D721Med (cell line): ENCODE results near the gene PPA2.
A peak's percentile ranks its signal among the peaks of the same experiment; 100 is the strongest.

Experiments used
- DNase-seq: peaks from one replicate; pipeline ENCODE4 v3.0.0; 2011; ENCODE audit warnings: low spot score; ENCODE audit not compliant: insufficient read length
- FAIRE-seq: peaks from 2 replicates; lab custom pipeline; 2011; peaks lifted over from hg19 to GRCh38; lab: Jason Lieb, UNC
- TF ChIP-seq, protein P1 (sequence below): IDR thresholded peaks from 2 replicates; pipeline ENCODE4 v1.5.1; 2012; ENCODE audit warnings: mild to moderate bottlenecking, control low read depth; ENCODE audit not compliant: insufficient read depth; ENCODE audit errors: missing control alignments

The PPA2 gene

DNA sequence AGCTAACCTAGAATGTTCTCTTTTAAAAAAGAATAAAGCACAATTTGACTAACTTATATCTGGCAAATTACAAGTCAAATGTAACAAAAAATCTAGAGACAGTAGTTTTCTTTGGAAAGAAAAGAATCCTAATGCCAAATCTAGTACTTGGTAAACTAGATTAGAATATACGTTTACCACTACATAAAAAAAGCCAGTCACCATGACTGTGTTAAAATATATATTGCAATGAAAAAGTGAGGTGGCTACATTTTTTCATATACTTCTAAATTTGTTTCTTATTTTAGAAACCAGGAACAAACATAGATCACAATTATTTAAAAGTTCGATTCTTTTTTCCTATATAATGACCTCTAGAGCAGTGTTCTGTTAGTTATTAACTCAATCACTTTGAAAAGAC is 29.6 kb upstream of the PPA2 start:
- DNase-seq (no peak), FAIRE-seq (no peak)
- TF ChIP-seq, protein P1, sequence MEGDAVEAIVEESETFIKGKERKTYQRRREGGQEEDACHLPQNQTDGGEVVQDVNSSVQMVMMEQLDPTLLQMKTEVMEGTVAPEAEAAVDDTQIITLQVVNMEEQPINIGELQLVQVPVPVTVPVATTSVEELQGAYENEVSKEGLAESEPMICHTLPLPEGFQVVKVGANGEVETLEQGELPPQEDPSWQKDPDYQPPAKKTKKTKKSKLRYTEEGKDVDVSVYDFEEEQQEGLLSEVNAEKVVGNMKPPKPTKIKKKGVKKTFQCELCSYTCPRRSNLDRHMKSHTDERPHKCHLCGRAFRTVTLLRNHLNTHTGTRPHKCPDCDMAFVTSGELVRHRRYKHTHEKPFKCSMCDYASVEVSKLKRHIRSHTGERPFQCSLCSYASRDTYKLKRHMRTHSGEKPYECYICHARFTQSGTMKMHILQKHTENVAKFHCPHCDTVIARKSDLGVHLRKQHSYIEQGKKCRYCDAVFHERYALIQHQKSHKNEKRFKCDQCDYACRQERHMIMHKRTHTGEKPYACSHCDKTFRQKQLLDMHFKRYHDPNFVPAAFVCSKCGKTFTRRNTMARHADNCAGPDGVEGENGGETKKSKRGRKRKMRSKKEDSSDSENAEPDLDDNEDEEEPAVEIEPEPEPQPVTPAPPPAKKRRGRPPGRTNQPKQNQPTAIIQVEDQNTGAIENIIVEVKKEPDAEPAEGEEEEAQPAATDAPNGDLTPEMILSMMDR: no peak

DNA sequence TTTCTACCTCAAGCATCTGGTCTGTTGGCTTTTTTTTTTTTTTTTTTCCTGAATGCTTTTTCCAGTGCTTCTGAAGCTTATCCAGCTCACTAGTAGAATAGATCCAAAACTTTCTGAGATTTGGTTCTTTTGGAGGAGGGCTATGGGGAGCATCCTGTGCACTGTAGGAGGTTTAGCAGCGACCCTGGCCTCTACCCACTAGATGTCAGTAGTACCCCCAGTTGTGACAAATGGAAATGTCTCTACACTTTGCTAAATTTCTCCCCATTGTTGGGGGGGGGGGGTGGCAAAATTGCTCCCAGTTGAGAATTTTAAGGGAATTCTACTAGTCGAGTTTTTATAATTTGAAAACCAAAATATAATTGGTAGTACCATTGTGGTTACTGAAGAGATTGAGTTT is 23.0 kb upstream of the PPA2 start:
- TF ChIP-seq, protein P1: peak; percentile 29
- no peak for FAIRE-seq
- DNase-seq: no peak

DNA sequence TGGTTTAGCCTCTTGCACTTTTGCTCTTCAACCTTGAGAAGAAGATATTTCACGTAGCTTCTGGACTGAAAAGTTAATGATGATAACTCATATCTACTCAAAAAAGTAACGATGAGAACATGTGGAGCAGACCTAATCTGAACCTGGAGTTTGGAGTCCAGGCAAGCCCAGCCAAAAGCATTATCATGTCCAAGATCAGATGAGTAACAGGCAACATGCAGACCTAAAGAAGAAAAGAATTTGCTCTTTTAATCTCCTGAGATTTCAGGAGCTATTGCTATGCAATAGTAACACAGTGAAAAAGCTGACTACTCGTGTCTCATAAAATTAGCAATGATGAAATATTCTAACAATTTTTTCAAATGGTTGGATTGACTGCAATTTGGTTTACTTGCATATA is 21.8 kb upstream of the PPA2 start:
- TF ChIP-seq, protein P1: no peak
- FAIRE-seq (no peak), DNase-seq (no peak)

DNA sequence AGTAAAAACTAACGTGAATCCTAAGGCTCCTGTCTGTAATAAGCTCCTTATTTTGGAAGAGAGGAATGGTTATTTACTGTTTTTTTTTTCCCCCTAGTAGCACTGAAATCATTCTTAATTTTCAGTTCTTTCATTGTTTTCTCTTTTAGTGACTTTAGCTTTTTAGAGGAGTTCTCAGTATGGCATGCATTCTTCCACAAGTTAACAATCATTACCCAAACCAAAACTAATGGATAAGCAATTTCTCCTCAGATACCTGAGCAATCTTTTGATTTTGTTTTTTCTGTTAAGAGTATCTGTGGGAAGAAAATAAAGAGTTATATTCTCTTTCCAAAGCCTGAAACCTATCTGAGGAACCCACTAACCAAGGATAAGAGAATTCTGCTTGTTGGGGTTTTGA is 16.7 kb upstream of the PPA2 start:
- no peak for DNase-seq
- no peak for FAIRE-seq
- TF ChIP-seq, protein P1: no peak

DNA sequence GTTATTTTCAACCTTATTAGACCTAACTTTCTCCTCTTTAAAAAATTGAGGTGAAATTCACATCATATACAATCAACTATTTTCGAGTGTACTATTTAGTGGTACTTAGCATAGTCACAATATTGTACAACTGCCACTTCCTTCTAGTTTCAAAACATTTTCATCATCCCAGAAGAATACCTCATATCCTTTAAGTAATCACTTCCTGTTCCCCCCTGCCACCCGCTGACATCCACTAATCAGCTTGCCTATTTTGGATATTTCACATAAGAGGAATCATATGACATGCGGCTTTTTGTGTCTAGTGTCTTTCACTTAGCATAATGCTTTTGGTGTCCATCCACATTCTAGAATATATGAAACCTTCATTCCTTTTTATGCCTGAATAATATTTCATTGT is 10.0 kb upstream of the PPA2 start:
- TF ChIP-seq, protein P1: no peak
- FAIRE-seq (no peak), DNase-seq (no peak)

DNA sequence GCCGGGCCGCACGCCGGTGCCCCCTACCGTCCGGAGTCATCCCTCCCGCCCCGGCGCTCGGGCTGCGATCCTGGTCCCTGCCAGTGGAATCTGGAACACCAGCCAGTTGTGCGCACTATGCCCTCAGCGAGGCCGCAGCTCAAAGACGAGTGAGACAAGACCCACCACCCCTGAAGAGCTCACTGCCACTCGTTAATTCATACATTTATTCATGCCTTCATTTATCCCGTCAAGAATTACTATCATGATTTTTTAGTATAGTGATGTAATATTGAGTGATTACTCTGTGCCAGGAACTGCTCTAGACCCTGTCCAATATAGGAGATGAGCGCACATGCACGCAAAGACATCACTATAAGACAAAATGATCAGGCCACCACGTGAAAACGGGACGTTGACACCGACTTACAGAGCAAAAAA is 247 bp upstream of the PPA2 start:
- FAIRE-seq (no peak), DNase-seq (peak; percentile 68)
- TF ChIP-seq, protein P1: peak; percentile 65

DNA sequence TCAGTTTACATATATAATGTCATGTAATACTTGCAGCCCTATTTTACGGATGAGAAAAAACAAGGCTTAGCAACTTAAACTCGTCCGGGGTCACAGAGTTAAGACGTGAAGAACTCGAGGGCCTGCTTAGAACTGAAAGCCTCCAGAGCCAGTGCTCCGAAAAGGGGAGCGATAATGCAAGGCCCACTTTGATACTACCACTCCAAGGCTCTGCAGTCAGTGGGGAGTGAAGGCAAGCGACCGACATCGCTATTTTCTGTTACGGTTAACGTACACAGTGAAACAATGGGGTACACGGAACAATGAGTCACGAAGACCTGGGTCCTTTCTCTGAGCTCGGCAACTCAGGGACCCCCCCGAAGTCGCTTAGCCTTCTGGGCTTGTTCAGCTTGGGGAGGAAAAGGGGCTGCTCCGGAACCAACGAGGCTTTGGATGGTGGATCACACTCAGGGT is 965 bp downstream of the PPA2 start:
- FAIRE-seq (no peak), DNase-seq (no peak)
- TF ChIP-seq, protein P1: no peak
